Neural cell (in vitro differentiated cells): ENCODE data around the gene RIPPLY3. TPM values are rescaled to one million over a fixed set of nuclear protein-coding genes. Genes with fewer than 3 reads are reported as not detected.

Experiments
- H2AFZ ChIP-seq: fragments of 200-600, 300-800 bp; sonication (generic), shearing (Covaris generic); 2 replicates; pipeline ENCODE4 v1.6.0; 2014; ENCODE audit warnings: low read depth, mild to moderate bottlenecking, antibody characterized with exemption, low read length, moderate library complexity
- H3F3A ChIP-seq: fragments of 200-600 bp; shearing (Covaris generic); 2 replicates; pipeline ENCODE4 v1.6.1; 2016; ENCODE audit warnings: mild to moderate bottlenecking, moderate library complexity, mixed read lengths, antibody characterized with exemption, low read length; ENCODE audit not compliant: insufficient read depth, poor library complexity, severe bottlenecking
- H3K27ac ChIP-seq: fragments of 200-600, 300-800 bp; sonication (generic), shearing (Covaris generic); 2 replicates; pipeline ENCODE4 v1.5.1; 2014; ENCODE audit warnings: mild to moderate bottlenecking, low read length, moderate library complexity
- H3K27me3 ChIP-seq: fragments of 300-800, 200-600 bp; sonication (generic), shearing (Covaris generic); 2 replicates; pipeline ENCODE4 v1.6.0; 2014; ENCODE audit warnings: mild to moderate bottlenecking, low read depth, low read length, moderate library complexity; ENCODE audit not compliant: insufficient read depth
- H3K36me3 ChIP-seq: fragments of 300-800, 200-600 bp; sonication (generic), shearing (Covaris generic); 2 replicates; pipeline ENCODE4 v1.5.1; 2014; ENCODE audit warnings: mild to moderate bottlenecking, antibody characterized with exemption, low read length, moderate library complexity; ENCODE audit not compliant: insufficient read depth
- H3K4me2 ChIP-seq: fragments of 300-800, 200-600 bp; sonication (generic), shearing (Covaris generic); 2 replicates; pipeline ENCODE4 v1.6.0; 2014; ENCODE audit warnings: mild to moderate bottlenecking, low read length
- H3K4me3 ChIP-seq: fragments of 300-800, 200-600 bp; sonication (generic), shearing (Covaris generic); 2 replicates; pipeline ENCODE4 v1.5.1; 2014; ENCODE audit warnings: mild to moderate bottlenecking, low read length, moderate library complexity
- H3K79me2 ChIP-seq: fragments of 200-600 bp; shearing (Covaris generic); replicated peaks from 2 replicates; pipeline ENCODE4 v1.6.0; 2014; ENCODE audit warnings: mild to moderate bottlenecking, low read length, moderate library complexity; ENCODE audit not compliant: insufficient read depth
- H3K9ac ChIP-seq: fragments of 300-800, 200-600 bp; sonication (generic), shearing (Covaris generic); 2 replicates; pipeline ENCODE4 v1.6.1; 2016; ENCODE audit warnings: mild to moderate bottlenecking, low read length, mixed read lengths
- H3K9me2 ChIP-seq: fragments of 200-600 bp; shearing (Covaris generic); 2 replicates; pipeline ENCODE4 v1.6.1; 2016; ENCODE audit warnings: mild to moderate bottlenecking, low read length, mixed read lengths; ENCODE audit not compliant: insufficient read depth
- H3K9me3 ChIP-seq: fragments of 200-600, 300-800 bp; sonication (generic), shearing (Covaris generic); 2 replicates; pipeline ENCODE4 v1.6.1; 2016; ENCODE audit warnings: mild to moderate bottlenecking, mixed run types, low read length, moderate library complexity, mixed read lengths
- H4K20me1 ChIP-seq: fragments of 200-600 bp; shearing (Covaris generic); 2 replicates; pipeline ENCODE4 v1.6.1; 2016; ENCODE audit warnings: mild to moderate bottlenecking, mixed run types; ENCODE audit not compliant: insufficient read depth
- CTCF ChIP-seq: fragments of 450-650 bp; IDR thresholded peaks from 2 replicates; pipeline ENCODE4 v1.5.1; 2014; ENCODE audit warnings: antibody characterized with exemption, mild to moderate bottlenecking, moderate library complexity; ENCODE audit not compliant: poor library complexity, severe bottlenecking
- EP300 ChIP-seq: fragments of 450-650 bp; conservative IDR thresholded peaks from 2 replicates; pipeline ENCODE4 v1.6.1; 2014; ENCODE audit warnings: antibody characterized with exemption, mild to moderate bottlenecking, moderate library complexity; ENCODE audit not compliant: poor library complexity, severe bottlenecking
- EZH2 ChIP-seq: fragments of 200-600, 300-800 bp; shearing (Covaris generic), sonication (generic); IDR thresholded peaks from 2 replicates; pipeline ENCODE4 v1.6.1; 2014; ENCODE audit warnings: antibody characterized with exemption, low read length, borderline replicate concordance, mild to moderate bottlenecking; ENCODE audit not compliant: insufficient read depth, poor library complexity, severe bottlenecking
- MXI1 ChIP-seq: fragments of 450-650 bp; conservative IDR thresholded peaks from 2 replicates; pipeline ENCODE4 v1.6.1; 2014; ENCODE audit warnings: antibody characterized with exemption, mild to moderate bottlenecking; ENCODE audit not compliant: poor library complexity, severe bottlenecking
- POLR2AphosphoS5 ChIP-seq: IDR thresholded peaks from 2 replicates; pipeline ENCODE4 v1.6.1; 2012
- RAD21 ChIP-seq: fragments of 450-650 bp; conservative IDR thresholded peaks from 2 replicates; pipeline ENCODE4 v1.6.1; 2014; ENCODE audit warnings: antibody characterized with exemption, mild to moderate bottlenecking, moderate library complexity
- REST ChIP-seq: IDR thresholded peaks from 2 replicates; pipeline ENCODE4 v1.6.1; 2012; ENCODE audit warnings: borderline replicate concordance
- SMC3 ChIP-seq: fragments of 450-650 bp; conservative IDR thresholded peaks from 2 replicates; pipeline ENCODE4 v1.6.1; 2014; ENCODE audit warnings: antibody characterized with exemption, mild to moderate bottlenecking, moderate library complexity; ENCODE audit not compliant: poor library complexity
- TAF1 ChIP-seq: IDR thresholded peaks from 2 replicates; pipeline ENCODE4 v1.6.1; 2012; ENCODE audit warnings: low read depth
- polyA plus RNA-seq: library from polyadenylated mRNA; depleted of rRNA; stranded (reverse); fragments of >200 nt; gene quantifications from 2 replicates; pipeline ENCODE4 v1.2.3, GENCODE V29; 2014

Gene RIPPLY3
- polyA plus RNA-seq, 1 donor from 2014 or later: 0.24 TPM

GRCh38 chr21:37061926-37062592 is 55.6 kb downstream of the RIPPLY3 start:
- Histone ChIP-seq H3K79me2 (peaks cover 5% of the 10 kb centered on the region), H3F3A (peaks cover 5% of the 10 kb centered on the region), H3K9ac (peak overlapping the region; percentile 24), H2AFZ (no peak overlapping the region), H3K27ac (peak overlapping the region; percentile 97), H3K9me2 (no peaks in the 10 kb centered on the region), H3K36me3 (no peaks in the 10 kb centered on the region), H3K9me3 (no peaks in the 10 kb centered on the region), H4K20me1 (no peaks in the 10 kb centered on the region), H3K27me3 (no peaks in the 10 kb centered on the region), H3K4me3 (peak overlapping the region; percentile 38), H3K4me2 (peak overlapping the region; percentile 42)
- TF ChIP-seq REST (no peak), CTCF (no peak), POLR2AphosphoS5 (no peak), TAF1 (no peak), EP300 (no peak), MXI1 (no peak), RAD21 (no peak), SMC3 (no peak), EZH2 (no peak)

- H3K36me3 ChIP-seq: no peaks in the 10 kb centered on the region
- no peaks in the 10 kb centered on the region for H4K20me1 ChIP-seq
- peaks cover 5% of the 10 kb centered on the region for H3F3A ChIP-seq
- peak overlapping the region; percentile 24 for H3K9ac ChIP-seq
- peak overlapping the region; percentile 97 for H3K27ac ChIP-seq
- H3K4me2 ChIP-seq: peak overlapping the region; percentile 65
- no peak overlapping the region for H2AFZ ChIP-seq
- H3K4me3 ChIP-seq: peak overlapping the region; percentile 38
- H3K27me3 ChIP-seq: no peaks in the 10 kb centered on the region
- H3K79me2 ChIP-seq: peaks cover 5% of the 10 kb centered on the region
- TF ChIP-seq REST (peak; percentile 58), MXI1 (no peak), POLR2AphosphoS5 (peak; percentile 54), EP300 (peak; percentile 44)
- no peaks in the 10 kb centered on the region for H3K9me2 ChIP-seq
- no peaks in the 10 kb centered on the region for H3K9me3 ChIP-seq
These were observed 56.1 kb downstream of the RIPPLY3 start for GRCh38 chr21:37062593-37062935.
